Nephron progenitor cell (in vitro differentiated cells): ENCODE data around the gene PRR22.
"Not testable (repeated sequence)": the region's sequence is repeated elsewhere in the genome, so short reads cannot be mapped to it uniquely, and the experiment has no call there.

Source experiments
- DNase-seq: peaks from one replicate; pipeline ENCODE4 v3.0.0; 2021
- H3K27ac Mint-ChIP-seq: 2 replicates; pipeline ENCODE4 v1.8.0; 2021; ENCODE audit warnings: mild to moderate bottlenecking, moderate library complexity, mixed read lengths
- H3K27me3 Mint-ChIP-seq: 2 replicates; pipeline ENCODE4 v1.8.0; 2021; ENCODE audit warnings: mild to moderate bottlenecking, low read depth, mixed read lengths; ENCODE audit not compliant: poor library complexity
- H3K36me3 Mint-ChIP-seq: 2 replicates; pipeline ENCODE4 v1.8.0; 2021; ENCODE audit warnings: low read depth, mixed read lengths
- H3K4me1 Mint-ChIP-seq: 2 replicates; pipeline ENCODE4 v1.8.0; 2021; ENCODE audit warnings: mixed read lengths
- H3K4me3 Mint-ChIP-seq: 2 replicates; pipeline ENCODE4 v1.8.0; 2021; ENCODE audit warnings: mild to moderate bottlenecking, moderate library complexity, mixed read lengths
- H3K9me3 Mint-ChIP-seq: 2 replicates; pipeline ENCODE4 v1.8.0; 2021; ENCODE audit warnings: mild to moderate bottlenecking, moderate library complexity, mixed read lengths
- CTCF ChIP-seq: fragments of 200-600 bp; sonication (generic); IDR thresholded peaks from 2 replicates; pipeline ENCODE4 v1.5.0; 2021; ENCODE audit warnings: antibody characterized with exemption

The PRR22 gene

DNA sequence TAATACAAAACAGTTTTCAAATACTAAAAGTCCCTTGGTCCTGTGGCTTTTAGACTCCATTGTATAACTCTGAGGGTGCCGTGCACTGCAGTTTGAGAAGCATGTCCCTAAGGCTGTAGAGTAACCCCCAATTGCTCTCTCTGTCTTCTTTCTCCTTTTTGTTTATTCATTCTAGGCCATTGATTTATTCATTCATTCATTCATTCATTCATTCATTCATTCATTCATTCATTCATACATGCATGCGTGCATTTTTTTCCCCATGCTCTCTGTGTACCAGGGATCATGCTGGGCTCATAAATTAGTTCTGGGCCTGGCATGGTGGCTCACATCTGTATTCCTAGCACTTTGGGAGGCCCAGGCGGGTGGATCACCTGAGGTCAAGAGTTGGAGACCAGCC, 19.3 kb downstream of the PRR22 start:
- Mint-ChIP-seq H3K27ac (peak overlapping the region; percentile 24), H3K36me3 (no peaks in the 10 kb centered on the region), H3K9me3 (no peaks in the 10 kb centered on the region), H3K4me1 (peaks cover 5% of the 10 kb centered on the region), H3K27me3 (peaks cover 7% of the 10 kb centered on the region), H3K4me3 (no peak overlapping the region)
- TF ChIP-seq CTCF = no peak
- DNase-seq = no peak

- Mint-ChIP-seq H3K4me3 (no peak overlapping the region), H3K36me3 (no peaks in the 10 kb centered on the region), H3K9me3 (no peaks in the 10 kb centered on the region), H3K27me3 (peaks cover 18% of the 10 kb centered on the region), H3K27ac (no peak overlapping the region), H3K4me1 (no peaks in the 10 kb centered on the region)
- TF ChIP-seq CTCF = no peak
- DNase-seq = no peak
Observed at GRCh38 chr19:5762608-5763217, 21.8 kb downstream of the PRR22 start.

DNA sequence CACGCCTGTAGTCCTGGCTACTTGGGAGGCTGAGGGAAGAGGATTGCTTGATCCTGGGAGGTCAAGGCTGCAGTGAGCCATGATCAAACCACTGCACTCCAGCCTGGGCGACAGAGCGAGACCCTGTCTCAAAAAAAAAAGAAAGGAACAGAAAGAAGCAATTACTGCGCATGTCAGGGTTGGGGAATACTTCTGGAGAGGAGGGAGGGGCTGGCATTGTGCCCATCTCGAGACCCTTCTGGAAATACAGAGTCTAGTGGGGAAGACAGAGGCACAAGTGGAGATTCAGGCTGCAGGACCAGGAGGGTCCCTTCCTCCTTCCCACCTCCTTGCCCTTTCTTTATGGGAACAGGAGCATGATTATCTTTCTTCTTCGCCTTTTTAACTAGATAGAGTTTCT, 30.8 kb downstream of the PRR22 start:
- H3K4me3 Mint-ChIP-seq = no peak overlapping the region
- peaks cover 22% of the 10 kb centered on the region for H3K27me3 Mint-ChIP-seq
- peak overlapping the region; percentile 6 for H3K27ac Mint-ChIP-seq
- H3K4me1 Mint-ChIP-seq = no peaks in the 10 kb centered on the region
- no peaks in the 10 kb centered on the region for H3K9me3 Mint-ChIP-seq
- no peak for DNase-seq
- H3K36me3 Mint-ChIP-seq = no peaks in the 10 kb centered on the region
- TF ChIP-seq CTCF = no peak

GRCh38 chr19:5751709-5752108, 32.8 kb downstream of the PRR22 start:
- no peak overlapping the region for H3K4me3 Mint-ChIP-seq
- no peaks in the 10 kb centered on the region for H3K36me3 Mint-ChIP-seq
- DNase-seq = no peak
- peaks cover 32% of the 10 kb centered on the region for H3K27me3 Mint-ChIP-seq
- TF ChIP-seq CTCF = no peak
- no peak overlapping the region for H3K27ac Mint-ChIP-seq
- no peaks in the 10 kb centered on the region for H3K4me1 Mint-ChIP-seq
- H3K9me3 Mint-ChIP-seq = no peaks in the 10 kb centered on the region

DNA sequence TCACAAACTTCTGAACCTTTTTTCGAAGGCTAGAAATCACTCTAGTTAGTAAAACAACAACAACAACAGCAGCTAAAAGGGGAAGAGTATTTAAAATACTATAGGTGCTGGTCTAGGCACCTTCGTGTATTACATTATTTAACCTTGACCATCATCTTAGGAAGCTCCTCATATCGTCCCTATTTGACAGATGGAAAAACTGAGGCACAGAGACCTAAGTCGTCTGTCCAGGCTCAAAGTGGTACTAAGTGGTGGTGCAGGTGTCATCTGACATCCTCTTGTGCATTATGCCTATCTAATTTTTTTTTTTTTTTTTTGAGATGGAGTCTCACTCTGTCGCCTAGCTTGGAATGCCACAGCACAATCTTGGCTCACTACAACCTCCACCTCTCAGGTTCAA, 35.0 kb downstream of the PRR22 start:
- H3K27me3 Mint-ChIP-seq = peaks cover 42% of the 10 kb centered on the region
- no peaks in the 10 kb centered on the region for H3K4me1 Mint-ChIP-seq
- H3K36me3 Mint-ChIP-seq = no peaks in the 10 kb centered on the region
- no peak for TF ChIP-seq CTCF
- no peak overlapping the region for H3K4me3 Mint-ChIP-seq
- H3K9me3 Mint-ChIP-seq = no peaks in the 10 kb centered on the region
- no peak overlapping the region for H3K27ac Mint-ChIP-seq
- no peak for DNase-seq

DNA sequence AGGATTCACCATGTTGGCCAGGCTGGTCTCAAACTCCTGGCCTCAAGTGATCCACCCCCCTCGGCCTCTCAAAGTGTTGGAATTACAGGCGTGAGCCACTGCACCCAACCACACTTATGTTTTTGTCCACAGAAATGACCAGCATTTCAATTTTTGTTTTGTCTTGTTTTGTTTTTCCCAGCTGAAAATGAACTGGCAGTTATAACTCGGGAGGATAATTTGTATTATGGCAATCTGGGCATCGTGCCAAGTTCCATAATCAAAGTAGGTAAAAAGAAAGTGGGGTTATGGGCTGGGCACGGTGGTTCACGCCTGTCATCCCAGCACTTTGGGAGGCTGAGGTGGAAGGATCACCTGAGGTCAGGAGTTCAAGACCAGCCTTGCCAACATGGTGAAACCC, 35.6 kb downstream of the PRR22 start:
- H3K4me1 Mint-ChIP-seq, H3K9me3 Mint-ChIP-seq: not testable (repeated sequence)
- H3K27me3 Mint-ChIP-seq = peaks cover 39% of the 10 kb centered on the region

GRCh38 chr19:5744999-5745398, 39.5 kb downstream of the PRR22 start:
- not testable (repeated sequence) for H3K4me1 Mint-ChIP-seq, H3K36me3 Mint-ChIP-seq, H3K27ac Mint-ChIP-seq, DNase-seq, H3K9me3 Mint-ChIP-seq, H3K4me3 Mint-ChIP-seq
- peaks cover 47% of the 10 kb centered on the region for H3K27me3 Mint-ChIP-seq

More for the DNA sequence above, 35.6 kb downstream of the PRR22 start:
- not testable (repeated sequence) for DNase-seq, H3K4me3 Mint-ChIP-seq, H3K27ac Mint-ChIP-seq, H3K36me3 Mint-ChIP-seq
